IMR-90 (cell line): ENCODE measurements around the gene GABPB1. TPM values are rescaled to one million over a fixed set of nuclear protein-coding genes. Genes with fewer than 3 reads are reported as not detected.

Experiments used
- ATAC-seq: fragments of 200-7000 bp; cut with Tn5 transposase; 2 replicates; pipeline ENCODE4 v1.9.1; 2020; ENCODE audit warnings: low read depth, mild to moderate bottlenecking, moderate library complexity
- BruUV-seq: library from RNA; stranded (reverse); fragments of 400-500 nt; replicated peaks from 2 replicates; lab custom pipeline; 2021; lab: Mats Ljungman, UMichigan
- CTCF ChIA-PET: fragments of 300-600 bp; formaldehyde crosslinking; extraction: SDS; loops from one replicate; lab custom pipeline; 2021; ENCODE audit warnings: antibody characterized with exemption; lab: Yijun Ruan, JAX
- POLR2A ChIA-PET: fragments of 300-600 bp; sonication (Branson Sonifier 250); formaldehyde crosslinking; loops from one replicate; lab custom pipeline; 2022; ENCODE audit warnings: antibody characterized with exemption; ENCODE audit not compliant: unreplicated experiment; lab: Charles Lee
- DNase-seq: peaks from one replicate; pipeline ENCODE4 v3.0.0; 2013
- H2AFZ ChIP-seq: replicated peaks from 2 replicates; pipeline ENCODE3; 2013; ENCODE audit warnings: low read length, mild to moderate bottlenecking; ENCODE audit not compliant: poor library complexity
- H2AK5ac ChIP-seq: 2 replicates; pipeline ENCODE4 v1.6.1; 2013; ENCODE audit warnings: low read depth, low read length, inconsistent platforms
- H2AK9ac ChIP-seq: replicated peaks from 2 replicates; pipeline ENCODE3; 2013; ENCODE audit warnings: mild to moderate bottlenecking, low read depth, low read length, moderate library complexity; ENCODE audit not compliant: poor library complexity
- H2BK120ac ChIP-seq: 2 replicates; pipeline ENCODE4 v1.6.1; 2013; ENCODE audit warnings: low read depth, low read length, inconsistent platforms
- H2BK15ac ChIP-seq: 3 replicates; pipeline ENCODE4 v1.6.1; 2013; ENCODE audit warnings: low read depth, low read length, inconsistent platforms
- H2BK20ac ChIP-seq: 2 replicates; pipeline ENCODE4 v1.6.1; 2013; ENCODE audit warnings: low read depth, mild to moderate bottlenecking, inconsistent platforms, low read length, moderate library complexity
- H2BK5ac ChIP-seq: 2 replicates; pipeline ENCODE4 v1.6.1; 2013; ENCODE audit warnings: mild to moderate bottlenecking, low read depth, low read length, inconsistent platforms; ENCODE audit not compliant: poor library complexity, severe bottlenecking
- H3K14ac ChIP-seq: replicated peaks from 2 replicates; pipeline ENCODE4 v1.6.1; 2013; ENCODE audit warnings: low read depth, low read length, inconsistent platforms
- H3K18ac ChIP-seq: 2 replicates; pipeline ENCODE4 v1.6.1; 2013; ENCODE audit warnings: low read depth, low read length, control low read depth
- H3K23ac ChIP-seq: 2 replicates; pipeline ENCODE4 v1.6.1; 2013; ENCODE audit warnings: low read depth, low read length, inconsistent platforms
- H3K27ac ChIP-seq: 2 replicates; pipeline ENCODE4 v1.5.1; 2013; ENCODE audit warnings: mild to moderate bottlenecking, control low read depth, low read length; ENCODE audit not compliant: insufficient read depth
- H3K27me3 ChIP-seq: 2 replicates; pipeline ENCODE4 v1.6.1; 2013; ENCODE audit warnings: low read length; ENCODE audit not compliant: control insufficient read depth, insufficient read depth
- H3K36me3 ChIP-seq: 2 replicates; pipeline ENCODE4 v1.6.1; 2013; ENCODE audit warnings: low read length, mixed read lengths; ENCODE audit not compliant: control insufficient read depth, insufficient read depth
- H3K4ac ChIP-seq: 2 replicates; pipeline ENCODE4 v1.6.1; 2013; ENCODE audit warnings: low read depth, low read length, inconsistent platforms
- H3K4me1 ChIP-seq: 2 replicates; pipeline ENCODE4 v1.6.1; 2013; ENCODE audit warnings: low read length, mixed read lengths; ENCODE audit not compliant: control insufficient read depth, insufficient read depth
- H3K4me2 ChIP-seq: 2 replicates; pipeline ENCODE4 v1.6.1; 2013; ENCODE audit warnings: low read depth, mild to moderate bottlenecking, control low read depth, low read length, moderate library complexity
- H3K4me3 ChIP-seq: 2 replicates; pipeline ENCODE4 v1.5.1; 2013; ENCODE audit warnings: low read depth, mild to moderate bottlenecking, control low read depth, low read length, moderate library complexity; ENCODE audit not compliant: insufficient read depth
- H3K56ac ChIP-seq: 2 replicates; pipeline ENCODE4 v1.6.1; 2013; ENCODE audit warnings: low read length, inconsistent platforms; ENCODE audit not compliant: insufficient read depth; ENCODE audit errors: extremely low read depth
- H3K79me1 ChIP-seq, 2 experiments: 2 replicates each; pipeline ENCODE4 v1.6.1; 2013; ENCODE audit warnings: low read length in 2 of 2, inconsistent platforms in 1 of 2, low read depth in 1 of 2
- H3K9ac ChIP-seq: 2 replicates; pipeline ENCODE4 v1.6.1; 2013; ENCODE audit warnings: low read depth, low read length, control low read depth
- H3K9me1 ChIP-seq: 2 replicates; pipeline ENCODE4 v1.6.1; 2013; ENCODE audit warnings: low read length, inconsistent platforms; ENCODE audit not compliant: insufficient read depth
- H3K9me3 ChIP-seq: 2 replicates; pipeline ENCODE4 v1.6.1; 2013; ENCODE audit warnings: low read length; ENCODE audit not compliant: control insufficient read depth, insufficient read depth
- H4K20me1 ChIP-seq: 2 replicates; pipeline ENCODE4 v1.6.1; 2013; ENCODE audit warnings: low read length, inconsistent platforms; ENCODE audit not compliant: insufficient read depth
- H4K5ac ChIP-seq: 2 replicates; pipeline ENCODE4 v1.6.1; 2013; ENCODE audit warnings: mild to moderate bottlenecking, low read depth, low read length, control low read depth
- H4K8ac ChIP-seq, 2 experiments: 2 replicates each; pipeline ENCODE4 v1.6.1; 2013; ENCODE audit warnings: low read depth in 2 of 2, low read length in 2 of 2, control low read depth in 1 of 2, inconsistent platforms in 1 of 2
- H4K91ac ChIP-seq: 2 replicates; pipeline ENCODE4 v1.6.1; 2013; ENCODE audit warnings: low read depth, low read length, inconsistent platforms; ENCODE audit not compliant: insufficient read depth
- MAFK ChIP-seq: IDR thresholded peaks from 2 replicates; pipeline ENCODE4 v1.6.1; 2012; ENCODE audit warnings: low read depth, low read length, improper control_type of control experiment
- RCOR1 ChIP-seq: IDR thresholded peaks from 2 replicates; pipeline ENCODE4 v1.6.1; 2012; ENCODE audit warnings: mild to moderate bottlenecking, low read length, improper control_type of control experiment; ENCODE audit not compliant: insufficient replicate concordance
- SMC3 ChIP-seq: fragments of 150-350 bp; IDR thresholded peaks from 2 replicates; pipeline ENCODE4 v1.6.1; 2016; ENCODE audit warnings: low read depth, mild to moderate bottlenecking, antibody characterized with exemption, low read length, moderate library complexity
- WGBS, 2 experiments: methylation state at CpG; one replicate each; pipeline versions ENCODE4 v1.1.5 to v1.1.7; 2013; ENCODE audit warnings: missing lambda C conversion rate in 2 of 2; ENCODE audit not compliant: insufficient read length in 1 of 2; ENCODE audit errors: extremely low coverage in 2 of 2; 5-methylcytosine and 5-hydroxymethylcytosine counted together
- dilution Hi-C: fragments of 300-500 bp; cut with HindIII; formaldehyde crosslinking; loops from one replicate; pipeline ENCODE4 v1.14.3; 2018; ENCODE audit warnings: low sequenced_read_pairs; ENCODE audit not compliant: unreplicated experiment
- in situ Hi-C: fragments of 300-500 bp; cut with MboI; formaldehyde crosslinking; loops from 3 replicates; pipeline ENCODE4 v1.14.3; 2019; ENCODE audit warnings: low sequenced_read_pairs, inconsistent platforms, mixed read lengths
- intact Hi-C: fragments of 100-400 bp; cut with micrococcal nuclease; formaldehyde crosslinking; loops from 2 replicates; pipeline ENCODE4 v1.10.0; 2022
- polyA plus RNA-seq, 3 experiments: library from polyadenylated mRNA; depleted of rRNA; stranded (reverse); fragments of >200 nt; gene quantifications; 2 replicates each; pipeline ENCODE4 v1.2.3, GENCODE V29; 2012; ENCODE audit warnings: low replicate concordance in 1 of 3
- total RNA-seq: library from RNA; depleted of rRNA; stranded (reverse); fragments of >200 nt; gene quantifications from 2 replicates; pipeline ENCODE4 v1.2.3, GENCODE V29; 2012
- TF ChIP-seq, protein P1 (sequence below): conservative IDR thresholded peaks from 2 replicates; pipeline ENCODE4 v1.5.1; 2012; ENCODE audit warnings: mild to moderate bottlenecking, low read depth, low read length, improper control_type of control experiment

Gene GABPB1
- total and polyA plus RNA-seq, 2 of the 4 experiments (the other 2 are of a cell fraction), result 26.3 to 89.3 TPM

DNA sequence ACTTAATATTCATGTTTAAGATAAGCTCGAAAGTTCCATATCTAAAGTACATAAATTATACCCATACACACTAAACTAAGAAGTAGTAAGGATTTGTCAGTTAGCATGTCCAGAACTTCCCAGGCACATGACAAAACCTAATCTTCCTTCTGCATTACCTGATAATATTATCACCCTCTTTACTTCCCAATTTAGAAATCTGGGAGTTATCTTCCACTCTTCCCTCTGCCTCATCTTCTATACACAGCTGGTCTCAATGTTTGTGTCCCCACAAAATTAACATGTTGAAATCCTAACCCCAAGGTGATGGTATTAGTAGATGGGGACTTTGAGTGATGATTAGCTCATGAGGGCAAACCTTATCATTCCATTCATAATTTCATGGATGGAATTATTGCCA is 15.3 kb downstream of the GABPB1 start:
- BruUV-seq, result no TSS peak
- POLR2A ChIA-PET, result no interaction called here
- H3K4me1 ChIP-seq, result no peaks in the 10 kb centered on the region
- no peak overlapping the region for H2BK20ac ChIP-seq
- no peaks in the 10 kb centered on the region for H3K9me3 ChIP-seq
- peaks cover 24 to 61% of the 10 kb centered on the region in 2 experiments for H3K79me1 ChIP-seq
- H2BK15ac ChIP-seq, result no peak overlapping the region
- no peak overlapping the region for H2BK5ac ChIP-seq
- H2AFZ ChIP-seq, result no peak overlapping the region
- H3K27ac ChIP-seq, result no peak overlapping the region
- CTCF ChIA-PET, result interaction anchor here (0.5 kb wide), 1 partner anchor 18 kb away, joined by 3 read pairs; no protein-coding TSS in a partner anchor
- DNase-seq (no peak), ATAC-seq (no peak)
- H4K5ac ChIP-seq, result no peak overlapping the region
- TF ChIP-seq RCOR1 (no peak), SMC3 (no peak), MAFK (no peak)
- TF ChIP-seq, protein P1, sequence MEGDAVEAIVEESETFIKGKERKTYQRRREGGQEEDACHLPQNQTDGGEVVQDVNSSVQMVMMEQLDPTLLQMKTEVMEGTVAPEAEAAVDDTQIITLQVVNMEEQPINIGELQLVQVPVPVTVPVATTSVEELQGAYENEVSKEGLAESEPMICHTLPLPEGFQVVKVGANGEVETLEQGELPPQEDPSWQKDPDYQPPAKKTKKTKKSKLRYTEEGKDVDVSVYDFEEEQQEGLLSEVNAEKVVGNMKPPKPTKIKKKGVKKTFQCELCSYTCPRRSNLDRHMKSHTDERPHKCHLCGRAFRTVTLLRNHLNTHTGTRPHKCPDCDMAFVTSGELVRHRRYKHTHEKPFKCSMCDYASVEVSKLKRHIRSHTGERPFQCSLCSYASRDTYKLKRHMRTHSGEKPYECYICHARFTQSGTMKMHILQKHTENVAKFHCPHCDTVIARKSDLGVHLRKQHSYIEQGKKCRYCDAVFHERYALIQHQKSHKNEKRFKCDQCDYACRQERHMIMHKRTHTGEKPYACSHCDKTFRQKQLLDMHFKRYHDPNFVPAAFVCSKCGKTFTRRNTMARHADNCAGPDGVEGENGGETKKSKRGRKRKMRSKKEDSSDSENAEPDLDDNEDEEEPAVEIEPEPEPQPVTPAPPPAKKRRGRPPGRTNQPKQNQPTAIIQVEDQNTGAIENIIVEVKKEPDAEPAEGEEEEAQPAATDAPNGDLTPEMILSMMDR, result no peak
- H3K36me3 ChIP-seq, result peaks cover 3% of the 10 kb centered on the region; the same call in 1 of the 2 replicates
- intact Hi-C loops (no loop called here), dilution Hi-C loops (no loop called here), in situ Hi-C loops (no loop called here)
- peaks cover 3% of the 10 kb centered on the region; the same call in 1 of the 2 replicates for H3K9me1 ChIP-seq
- H3K9ac ChIP-seq, result no peak overlapping the region
- no peak overlapping the region for H2BK120ac ChIP-seq
- H4K91ac ChIP-seq, result no peak overlapping the region
- no peak overlapping the region for H4K8ac ChIP-seq
- H3K4ac ChIP-seq, result no peak overlapping the region
- no peak overlapping the region for H3K4me3 ChIP-seq
- no peak overlapping the region for H2AK9ac ChIP-seq
- no peaks in the 10 kb centered on the region for H3K27me3 ChIP-seq
- no CpG with 5 or more reads among the region's 1 CpG for WGBS, 2 experiments
- H3K14ac ChIP-seq, result no peak overlapping the region
- no peak overlapping the region for H3K23ac ChIP-seq
- H4K20me1 ChIP-seq, result no peaks in the 10 kb centered on the region; the same call in 1 of the 2 replicates
- no peak overlapping the region for H3K18ac ChIP-seq
- no peak overlapping the region for H3K56ac ChIP-seq
- H3K4me2 ChIP-seq, result no peak overlapping the region
- no peak overlapping the region for H2AK5ac ChIP-seq
